H1 (cell line): ENCODE measurements around the gene LYPD4. TPM values are rescaled to one million over a fixed set of nuclear protein-coding genes. Genes with fewer than 3 reads are reported as not detected.

Experiments used
- CTCF ChIA-PET: fragments of 300-600 bp; sonication (Branson Sonifier 250); formaldehyde crosslinking; loops from one replicate; lab custom pipeline; 2021; ENCODE audit not compliant: partially characterized antibody; lab: Charles Lee
- POLR2A ChIA-PET: fragments of 300-600 bp; sonication (Branson Sonifier 250); formaldehyde crosslinking; loops from one replicate; lab custom pipeline; 2021; ENCODE audit warnings: inconsistent platforms; ENCODE audit not compliant: partially characterized antibody; lab: Charles Lee
- DNase-seq, 2 experiments: peaks; one replicate each; pipeline versions ENCODE4 v3.0.0 to v3.0.0-alpha.2; 2010 to 2022; ENCODE audit warnings: low spot score in 2 of 2, low read depth in 1 of 2, mixed read lengths in 1 of 2
- FAIRE-seq: peaks from 2 replicates; lab custom pipeline; 2011; peaks lifted over from hg19 to GRCh38; lab: Jason Lieb, UNC
- H2AFZ ChIP-seq: 2 replicates; pipeline ENCODE4 v1.8.1; 2012; ENCODE audit warnings: low read length, inconsistent platforms
- H2AK5ac ChIP-seq: 2 replicates; pipeline ENCODE4 v1.6.1; 2013; ENCODE audit warnings: low read depth, low read length
- H2BK120ac ChIP-seq: replicated peaks from 2 replicates; pipeline ENCODE3; 2013; ENCODE audit warnings: low read depth, low read length, inconsistent platforms
- H2BK12ac ChIP-seq: 2 replicates; pipeline ENCODE4 v1.6.1; 2013; ENCODE audit warnings: low read depth, low read length
- H2BK15ac ChIP-seq: 2 replicates; pipeline ENCODE4 v1.6.1; 2013; ENCODE audit warnings: low read length
- H2BK20ac ChIP-seq: 2 replicates; pipeline ENCODE4 v1.6.1; 2013; ENCODE audit warnings: low read length
- H2BK5ac ChIP-seq: 2 replicates; pipeline ENCODE4 v1.6.1; 2013; ENCODE audit warnings: low read depth, low read length
- H3K14ac ChIP-seq: 2 replicates; pipeline ENCODE4 v1.6.1; 2013; ENCODE audit warnings: inconsistent platforms; ENCODE audit not compliant: insufficient read length
- H3K18ac ChIP-seq: 2 replicates; pipeline ENCODE4 v1.6.1; 2013; ENCODE audit warnings: low read length; ENCODE audit errors: extremely low read depth
- H3K23ac ChIP-seq: 2 replicates; pipeline ENCODE4 v1.6.1; 2013; ENCODE audit warnings: inconsistent platforms; ENCODE audit not compliant: insufficient read length
- H3K23me2 ChIP-seq: 2 replicates; pipeline ENCODE4 v1.6.1; 2013; ENCODE audit warnings: low read depth, low read length
- H3K27ac ChIP-seq: 2 replicates; pipeline ENCODE4 v1.6.1; 2011; ENCODE audit warnings: low read depth, low read length, inconsistent platforms
- H3K27me3 ChIP-seq, 4 experiments: replicated peaks in 1 of 4; 1 replicate in 1 of 4; 2 replicates in 3 of 4; pipeline versions ENCODE4 v1.6.1 to v1.8.1; 2011 to 2013; ENCODE audit warnings: low read length in 3 of 4, mild to moderate bottlenecking in 3 of 4, inconsistent platforms in 2 of 4, mixed read lengths in 2 of 4, moderate library complexity in 1 of 4; ENCODE audit not compliant: control insufficient read depth in 3 of 4, insufficient read depth in 3 of 4; ENCODE audit errors: extremely low read depth in 1 of 4
- H3K36me3 ChIP-seq, 4 experiments: 2 replicates each; pipeline versions ENCODE4 v1.6.1 to v1.8.1; 2011 to 2013; ENCODE audit warnings: mild to moderate bottlenecking in 4 of 4, low read length in 3 of 4, moderate library complexity in 2 of 4, control low read depth in 1 of 4, inconsistent platforms in 1 of 4; ENCODE audit not compliant: insufficient read depth in 4 of 4, control insufficient read depth in 2 of 4
- H3K4ac ChIP-seq: replicated peaks from 2 replicates; pipeline ENCODE3; 2013; ENCODE audit warnings: low read length, low read depth, mixed read lengths, inconsistent platforms; ENCODE audit not compliant: insufficient read length
- H3K4me1 ChIP-seq, 4 experiments: replicated peaks in 1 of 4; 1 replicate in 1 of 4; 2 replicates in 3 of 4; pipeline versions ENCODE4 v1.6.1 to v1.8.1; 2011 to 2013; ENCODE audit warnings: low read length in 3 of 4, inconsistent platforms in 2 of 4, mixed read lengths in 1 of 4; ENCODE audit not compliant: insufficient read depth in 4 of 4, control insufficient read depth in 3 of 4
- H3K4me2 ChIP-seq, 2 experiments: 2 replicates each; pipeline versions ENCODE4 v1.6.1 to v1.8.1; 2011 to 2013; ENCODE audit warnings: low read depth in 2 of 2, low read length in 2 of 2, control low read depth in 1 of 2, inconsistent platforms in 1 of 2, mild to moderate bottlenecking in 1 of 2; ENCODE audit not compliant: insufficient read depth in 1 of 2
- H3K4me3 ChIP-seq, 4 experiments: fragments of 200-600, 300-600 bp in 1 of 4; sonication (generic), shearing (Covaris generic), sonication (Bioruptor Twin) in 1 of 4; 2 replicates each; pipeline versions ENCODE4 v1.5.1 to v1.8.1; 2011 to 2016; ENCODE audit warnings: low read length in 4 of 4, low read depth in 3 of 4, control low read depth in 2 of 4, inconsistent platforms in 2 of 4, mild to moderate bottlenecking in 2 of 4, mixed read lengths in 1 of 4, moderate library complexity in 1 of 4; ENCODE audit not compliant: insufficient read depth in 2 of 4; ENCODE audit errors: extremely low read depth in 1 of 4
- H3K56ac ChIP-seq: replicated peaks from 2 replicates; pipeline ENCODE3; 2013; ENCODE audit warnings: low read depth, mild to moderate bottlenecking, mixed read lengths, low read length, inconsistent platforms; ENCODE audit not compliant: insufficient read length
- H3K79me1 ChIP-seq: 2 replicates; pipeline ENCODE4 v1.6.1; 2013; ENCODE audit warnings: low read depth, low read length, control low read depth
- H3K79me2 ChIP-seq, 2 experiments: 2 replicates each; pipeline versions ENCODE4 v1.6.1 to v1.8.1; 2012 to 2013; ENCODE audit warnings: low read length in 2 of 2, mild to moderate bottlenecking in 2 of 2, inconsistent platforms in 1 of 2; ENCODE audit not compliant: insufficient read depth in 2 of 2, control insufficient read depth in 1 of 2
- H3K9ac ChIP-seq, 4 experiments: replicated peaks in 1 of 4; 1 replicate in 1 of 4; 2 replicates in 3 of 4; pipeline versions ENCODE4 v1.6.1 to v1.8.1; 2011 to 2013; ENCODE audit warnings: low read depth in 3 of 4, low read length in 3 of 4, control low read depth in 2 of 4, mild to moderate bottlenecking in 2 of 4, moderate library complexity in 2 of 4, inconsistent platforms in 1 of 4; ENCODE audit errors: extremely low read depth in 1 of 4
- H3K9me3 ChIP-seq, 2 experiments: 2 replicates each; pipeline versions ENCODE4 v1.6.1 to v1.8.1; 2012 to 2013; ENCODE audit warnings: mild to moderate bottlenecking in 2 of 2, moderate library complexity in 2 of 2, control low read depth in 1 of 2, inconsistent platforms in 1 of 2, low read depth in 1 of 2, low read length in 1 of 2, mixed read lengths in 1 of 2; ENCODE audit not compliant: insufficient read depth in 2 of 2
- H4K20me1 ChIP-seq, 2 experiments: replicated peaks in 1 of 2; 2 replicates each; pipeline versions ENCODE3 to v1.8.1; 2011 to 2013; ENCODE audit warnings: inconsistent platforms in 2 of 2, low read length in 2 of 2, mild to moderate bottlenecking in 1 of 2; ENCODE audit not compliant: insufficient read depth in 2 of 2, control insufficient read depth in 1 of 2
- H4K5ac ChIP-seq: 2 replicates; pipeline ENCODE4 v1.6.1; 2013; ENCODE audit warnings: low read length, low read depth, mixed read lengths, inconsistent platforms; ENCODE audit not compliant: insufficient read length
- H4K8ac ChIP-seq: 2 replicates; pipeline ENCODE4 v1.8.0; 2013; ENCODE audit warnings: mild to moderate bottlenecking, moderate library complexity, low read length, inconsistent platforms; ENCODE audit not compliant: insufficient read depth; ENCODE audit errors: extremely low read depth
- H4K91ac ChIP-seq: replicated peaks from 2 replicates; pipeline ENCODE3; 2013; ENCODE audit warnings: low read length, mixed read lengths, inconsistent platforms; ENCODE audit not compliant: insufficient read length
- BRCA1 ChIP-seq: IDR thresholded peaks from 2 replicates; pipeline ENCODE4 v1.6.1; 2012; ENCODE audit warnings: low read depth, low read length, improper control_type of control experiment
- CBX5 ChIP-seq: fragments of 300-800, 300-1000 bp; sonication (generic); IDR thresholded peaks from 2 replicates; pipeline ENCODE4 v1.7.1; 2016; ENCODE audit warnings: antibody characterized with exemption, low read length, low read depth
- CBX8 ChIP-seq: fragments of 300-800, 300-1000 bp; sonication (generic); IDR thresholded peaks from 2 replicates; pipeline ENCODE4 v1.7.1; 2016; ENCODE audit warnings: low read depth, low read length, borderline replicate concordance
- CHD1 ChIP-seq: IDR thresholded peaks from 2 replicates; pipeline ENCODE4 v1.6.1; 2012; ENCODE audit warnings: low read depth, low read length, improper control_type of control experiment
- CTCF ChIP-seq, 3 experiments: IDR thresholded peaks; 1 replicate in 2 of 3; 2 replicates in 1 of 3; pipeline versions ENCODE4 v1.5.1 to v1.6.1; 2011; ENCODE audit warnings: low read length in 3 of 3, mild to moderate bottlenecking in 3 of 3, inconsistent platforms in 2 of 3, low read depth in 1 of 3, moderate library complexity in 1 of 3; ENCODE audit not compliant: insufficient read depth in 1 of 3; ENCODE audit errors: control extremely low read depth in 1 of 3
- EZH2 ChIP-seq: fragments of 200-600 bp; sonication (generic); IDR thresholded peaks from 2 replicates; pipeline ENCODE4 v1.7.1; 2012; ENCODE audit warnings: low read depth, mild to moderate bottlenecking, moderate library complexity, low read length, inconsistent platforms; ENCODE audit not compliant: severe bottlenecking
- GABPA ChIP-seq: IDR thresholded peaks from 2 replicates; pipeline ENCODE4 v1.6.1; 2011; ENCODE audit warnings: mild to moderate bottlenecking, low read length, moderate library complexity, borderline replicate concordance; ENCODE audit not compliant: insufficient read depth
- POU5F1 ChIP-seq: IDR thresholded peaks from 2 replicates; pipeline ENCODE4 v1.6.1; 2011; ENCODE audit warnings: low read depth, mild to moderate bottlenecking, low read length, moderate library complexity
- RFX5 ChIP-seq: IDR thresholded peaks from 2 replicates; pipeline ENCODE4 v1.6.1; 2011; ENCODE audit warnings: low read depth, low read length, improper control_type of control experiment, borderline replicate concordance
- RXRA ChIP-seq: IDR thresholded peaks from 2 replicates; pipeline ENCODE4 v1.6.1; 2011; ENCODE audit warnings: low read depth, mild to moderate bottlenecking, low read length, moderate library complexity; ENCODE audit not compliant: insufficient read depth
- WGBS, 2 experiments: shearing (Covaris generic) in 1 of 2; methylation state at CpG; one replicate each; pipeline versions ENCODE4 v1.1.6 to v1.1.7; 2013 to 2015; ENCODE audit warnings: low lambda C conversion rate in 2 of 2, mixed read lengths in 2 of 2, inconsistent platforms in 1 of 2, low coverage in 1 of 2, missing lambda C conversion rate in 1 of 2; ENCODE audit not compliant: insufficient replicate concordance in 2 of 2, insufficient coverage in 1 of 2, insufficient read length in 1 of 2; ENCODE audit errors: extremely low coverage in 1 of 2, missing lambda C conversion rate in 1 of 2; 5-methylcytosine and 5-hydroxymethylcytosine counted together
- polyA plus RNA-seq, 7 experiments: library from polyadenylated mRNA; depleted of rRNA in 3 of 7; stranded (reverse) in 5 of 7; unstranded in 2 of 7; fragments of >200 nt in 5 of 7; fragments of 200-250 nt in 2 of 7; gene quantifications; 1 replicate in 5 of 7; 2 replicates in 1 of 7; 4 replicates in 1 of 7; pipeline versions ENCODE4 v1.2.1 to v1.2.3, GENCODE V29; 2011 to 2013; ENCODE audit warnings: missing spikeins in 2 of 7, mixed read lengths in 2 of 7
- total RNA-seq: library from RNA; stranded (reverse); fragmentation: NEBNext Ultra II Directional; extraction: Animal tissue kit (Norgen Biotek cat#: 25700); gene quantifications from 2 replicates; pipeline ENCODE4 v1.2.1, GENCODE V29; 2021

The LYPD4 gene
- total and polyA plus RNA-seq, 2 of the 8 experiments (the other 6 are each of a cell fraction or from before 2014, with no cell fraction given): 0.06 TPM; not detected in 1

GRCh38 chr19:41879670-41880328 is 35.3 kb upstream of the LYPD4 start:
- Histone ChIP-seq H2BK15ac (no peak overlapping the region), H2BK5ac (no peak overlapping the region), H4K8ac (no peak overlapping the region; the same call in 1 of the 2 replicates), H3K9me3 (no peaks in the 10 kb centered on the region), H3K27me3 (peaks cover 1 to 19% (median 17%) of the 10 kb centered on the region in 4 experiments; a peak in 6 of 7 replicates), H4K5ac (no peak overlapping the region), H3K4ac (no peak overlapping the region), H3K4me2 (no peak overlapping the region), H3K23me2 (peaks cover 16% of the 10 kb centered on the region; the same call in 1 of the 2 replicates), H3K4me3 (no peak overlapping the region), H2BK12ac (no peak overlapping the region), H3K9ac (no peak overlapping the region), H4K91ac (no peak overlapping the region), H3K18ac (no peak overlapping the region), H4K20me1 (no peaks in the 10 kb centered on the region), H2AK5ac (no peak overlapping the region), H2BK20ac (no peak overlapping the region), H2AFZ (no peak overlapping the region), H3K36me3 (no peaks in the 10 kb centered on the region), H3K27ac (no peak overlapping the region), H3K23ac (no peak overlapping the region), H3K56ac (no peak overlapping the region), H3K14ac (no peak overlapping the region), H2BK120ac (no peak overlapping the region), H3K4me1 (peaks cover 0 to 5% (median 2%) of the 10 kb centered on the region in 4 experiments; a peak in 5 of 7 replicates), H3K79me2 (peaks cover 0 to 2% of the 10 kb centered on the region in 2 experiments; a peak in 1 of 4 replicates), H3K79me1 (no peaks in the 10 kb centered on the region)
- CTCF ChIA-PET: interaction anchor here (0.7 to 1.0 kb wide), 2 partner anchors 54 to 509 kb away, joined by 3 read pairs; no protein-coding TSS in a partner anchor
- FAIRE-seq (no peak), DNase-seq (no peak)
- WGBS, 2 experiments: 86% methylated on average over 7 of the region's 7 CpGs; no CpG with 5 or more reads in 1 of the 2 experiments
- POLR2A ChIA-PET: interaction anchor here (0.7 to 13.9 kb wide), 3 partner anchors 11 to 442 kb away, joined by 5 to 298 read pairs (median 7); partner anchors contain the start of gene RPS19
- no peak for TF ChIP-seq RFX5
- no peak for TF ChIP-seq POU5F1
- no peak for TF ChIP-seq RXRA
- TF ChIP-seq EZH2: no peak
- no peak for TF ChIP-seq BRCA1
- TF ChIP-seq CBX8: no peak
- no peak for TF ChIP-seq GABPA
- TF ChIP-seq CHD1: no peak
- no peak for TF ChIP-seq CTCF (IDR thresholded peaks at IDR 0.05; ENCODE audit: control extremely low read depth in 1 of 3, insufficient read depth in 1 of 3, low read depth in 1 of 3, low read length in 3 of 3)
- no peak for TF ChIP-seq CBX5
